GM19238 (cell line): Measurements from ENCODE around the gene SNAI3.

Experiments used
- DNase-seq: peaks from one replicate; pipeline ENCODE4 v3.0.0; 2011; ENCODE audit warnings: low spot score; ENCODE audit not compliant: insufficient read length

The SNAI3 gene

DNA sequence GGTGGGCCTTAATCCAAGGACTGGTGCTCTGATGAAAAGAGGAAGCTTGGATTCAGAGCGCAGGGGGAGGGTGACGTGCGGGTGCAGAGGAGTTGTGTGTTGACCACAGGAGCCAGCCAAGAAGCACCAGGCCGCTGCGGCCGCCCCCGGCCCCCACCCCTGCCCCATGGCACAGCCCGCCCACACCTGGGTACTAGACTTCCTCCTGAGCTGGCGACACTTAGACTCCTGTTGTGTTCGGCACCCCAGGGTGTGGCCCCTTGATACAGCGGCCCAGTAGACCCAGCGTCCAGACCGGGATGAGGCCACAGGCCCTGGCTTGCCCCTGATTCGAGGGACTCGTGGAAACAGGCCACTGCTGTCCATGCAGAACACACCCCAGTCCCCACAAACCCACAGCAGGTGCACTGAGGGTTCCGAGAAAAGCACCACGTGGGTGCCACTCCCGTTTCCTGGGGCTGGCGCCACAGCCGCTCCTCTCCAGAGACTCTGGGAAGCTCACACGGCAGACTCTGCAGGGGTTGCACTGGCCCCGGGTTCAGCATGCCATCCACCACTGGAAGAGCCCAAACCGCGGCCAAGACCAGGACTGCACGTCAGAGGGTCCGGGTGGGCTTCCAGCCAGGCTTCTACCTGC lies 5.7 kb upstream of the SNAI3 start:
- no peak for DNase-seq

DNA sequence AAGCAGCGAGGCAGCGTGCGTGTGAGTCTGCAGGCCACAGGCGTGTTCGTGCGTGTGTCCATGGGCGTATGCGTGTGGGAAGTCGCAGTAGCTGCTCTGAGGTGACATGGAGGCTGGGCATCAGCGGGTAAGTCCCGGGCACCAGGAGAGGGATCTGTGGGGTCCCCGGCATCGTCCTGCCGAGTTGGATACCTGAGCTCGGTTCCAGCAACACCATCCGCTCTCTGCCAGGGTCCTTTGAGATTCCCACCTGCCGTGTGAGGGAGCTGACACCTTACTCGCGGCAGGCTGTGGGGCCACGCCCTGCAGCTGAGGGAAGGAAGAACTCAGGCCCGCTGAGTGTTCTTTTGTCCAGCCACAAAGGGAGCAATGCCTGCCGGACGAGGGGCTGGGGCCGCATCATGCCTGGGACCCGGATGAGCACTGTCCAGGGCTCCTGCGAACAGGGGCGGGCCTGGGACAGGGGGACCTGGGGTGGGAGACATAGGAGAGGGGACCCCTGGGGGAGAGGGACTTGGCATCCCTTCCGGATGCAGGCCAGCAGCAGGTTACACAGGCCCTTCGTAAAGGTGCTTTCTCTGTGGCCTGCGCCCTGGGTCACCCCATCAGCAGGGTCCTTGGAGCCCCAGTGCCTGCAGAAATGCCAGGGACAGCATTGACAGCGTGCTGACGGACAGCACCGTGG lies 5.0 kb upstream of the SNAI3 start:
- no peak for DNase-seq

DNA sequence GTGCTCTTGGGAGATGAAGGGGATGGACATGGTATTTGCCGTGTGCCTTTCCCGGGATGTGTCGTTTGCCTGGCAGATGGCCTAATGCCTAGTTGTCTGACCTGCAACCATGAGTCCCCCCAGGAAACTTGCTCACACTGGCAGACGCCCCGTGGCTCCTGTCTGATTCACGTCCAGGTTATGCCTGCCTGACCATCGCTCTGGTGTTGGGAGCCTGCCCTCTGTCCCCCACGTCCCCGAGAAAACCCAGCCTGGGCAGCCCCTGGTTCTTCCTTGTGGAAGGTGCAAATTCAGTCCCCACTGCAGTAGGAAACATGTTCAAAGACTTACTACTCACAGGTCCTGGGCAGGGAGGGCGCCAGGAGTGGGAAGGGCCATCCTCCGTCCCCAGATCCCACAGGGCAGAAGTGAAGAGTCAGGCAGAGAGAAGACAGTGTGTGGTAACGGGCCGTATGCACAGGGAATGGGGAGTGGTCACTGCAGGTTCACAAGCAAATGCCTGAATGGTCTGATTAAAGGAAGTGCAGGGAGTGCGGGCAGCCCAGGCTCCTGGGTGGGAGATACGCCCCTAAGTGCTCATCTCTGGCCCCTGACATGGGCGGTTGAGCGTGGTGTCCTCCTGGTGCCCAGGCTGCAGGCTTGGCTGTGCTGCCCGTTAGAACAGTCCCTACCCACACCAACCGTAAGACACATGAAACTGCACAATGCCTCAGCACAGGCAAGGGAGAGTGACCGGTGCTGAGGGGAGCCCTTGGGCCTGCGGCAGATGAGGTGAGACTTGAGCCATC lies 4.2 kb upstream of the SNAI3 start:
- no peak for DNase-seq

DNA sequence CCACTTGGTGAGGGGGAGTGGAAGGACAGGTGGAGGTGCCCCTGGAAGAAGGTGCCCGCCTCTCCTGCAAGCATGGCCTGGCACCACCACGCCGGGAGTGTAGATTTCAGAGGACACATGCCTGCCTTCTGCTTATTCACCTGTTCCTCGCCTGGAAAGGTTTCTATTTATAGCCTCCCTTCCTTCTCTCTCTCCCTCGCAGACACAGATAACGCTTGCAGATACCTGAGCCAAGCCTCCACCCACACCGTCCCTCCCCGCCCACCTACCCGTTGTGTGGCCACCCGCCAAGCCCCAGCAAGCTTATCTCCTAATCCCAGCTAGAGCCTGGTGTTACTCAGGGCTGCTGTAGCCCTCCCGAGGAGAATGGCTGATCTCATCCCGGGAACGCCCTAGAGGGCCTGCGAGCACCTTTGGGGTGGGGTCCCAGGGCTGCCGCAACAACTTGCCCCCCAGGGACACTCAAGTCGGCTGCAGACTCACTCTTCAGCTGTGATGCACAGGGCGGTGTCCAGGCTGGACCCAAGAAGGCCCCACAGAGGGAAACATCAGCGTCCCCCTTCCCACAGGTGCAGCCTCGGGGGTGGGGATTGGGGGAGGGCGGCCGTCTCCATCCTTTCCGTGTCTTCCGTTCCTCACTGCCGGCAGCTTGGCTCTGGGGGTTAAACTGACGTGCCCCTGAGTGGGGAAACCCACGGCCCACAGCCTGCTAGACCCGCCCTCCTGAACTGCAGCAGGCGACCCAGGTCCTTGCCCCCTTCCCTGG lies 1.9 kb upstream of the SNAI3 start:
- DNase-seq, result no peak

DNA sequence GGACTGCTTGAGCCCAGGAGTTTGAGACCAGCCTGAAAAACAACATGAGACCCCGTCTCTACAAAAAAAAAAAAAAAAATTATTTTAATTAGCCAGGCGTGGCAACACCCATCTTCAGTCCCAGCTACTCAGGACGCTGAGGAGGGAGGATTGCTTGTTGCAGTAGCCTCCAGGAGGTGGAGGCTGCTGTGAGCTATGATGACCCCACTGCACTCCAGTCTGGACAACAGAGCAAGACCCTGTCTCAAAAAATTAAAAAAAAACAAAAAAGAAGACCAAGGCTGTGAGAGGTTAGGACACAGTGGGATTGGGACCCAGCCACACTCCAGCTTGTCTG lies 1.3 kb upstream of the SNAI3 start:
- DNase-seq, result no peak

DNA sequence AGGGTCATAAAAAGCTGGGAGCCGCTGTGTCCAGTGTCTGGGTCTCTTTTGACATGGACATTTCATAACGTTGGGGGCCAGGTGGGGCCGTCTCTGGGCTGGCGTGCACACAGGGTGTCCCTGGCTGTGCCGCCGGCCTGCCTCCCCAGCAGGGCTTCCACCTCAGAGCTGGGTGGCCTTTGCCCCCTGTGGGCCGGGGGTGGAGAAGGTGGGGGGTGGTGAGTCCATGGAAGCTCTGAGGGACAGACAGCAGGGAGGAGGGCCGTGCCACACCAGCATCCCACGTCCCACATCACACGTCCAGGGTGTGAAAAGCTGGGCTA lies 908 bp upstream of the SNAI3 start:
- DNase-seq, result no peak

DNA sequence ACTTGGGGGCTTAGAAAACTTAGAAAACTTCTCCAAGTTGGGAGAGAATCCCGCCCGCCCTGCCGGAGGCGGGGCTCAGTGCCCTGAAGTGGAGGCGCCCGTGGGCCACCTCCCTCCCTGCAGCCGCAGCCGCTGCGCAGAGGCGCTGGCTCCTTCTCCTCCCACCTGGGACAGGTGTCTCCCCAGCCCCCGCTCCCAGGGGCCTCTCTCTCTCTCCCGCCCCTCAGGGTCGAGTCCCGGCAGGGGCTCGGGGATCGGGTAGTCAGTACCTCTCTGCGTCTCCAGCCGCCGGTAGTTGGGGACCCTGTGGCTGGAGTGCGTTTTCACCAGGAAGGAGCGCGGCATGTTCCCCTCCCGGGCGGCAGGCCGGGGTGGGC lies 257 bp downstream of the SNAI3 start:
- no peak for DNase-seq

DNA sequence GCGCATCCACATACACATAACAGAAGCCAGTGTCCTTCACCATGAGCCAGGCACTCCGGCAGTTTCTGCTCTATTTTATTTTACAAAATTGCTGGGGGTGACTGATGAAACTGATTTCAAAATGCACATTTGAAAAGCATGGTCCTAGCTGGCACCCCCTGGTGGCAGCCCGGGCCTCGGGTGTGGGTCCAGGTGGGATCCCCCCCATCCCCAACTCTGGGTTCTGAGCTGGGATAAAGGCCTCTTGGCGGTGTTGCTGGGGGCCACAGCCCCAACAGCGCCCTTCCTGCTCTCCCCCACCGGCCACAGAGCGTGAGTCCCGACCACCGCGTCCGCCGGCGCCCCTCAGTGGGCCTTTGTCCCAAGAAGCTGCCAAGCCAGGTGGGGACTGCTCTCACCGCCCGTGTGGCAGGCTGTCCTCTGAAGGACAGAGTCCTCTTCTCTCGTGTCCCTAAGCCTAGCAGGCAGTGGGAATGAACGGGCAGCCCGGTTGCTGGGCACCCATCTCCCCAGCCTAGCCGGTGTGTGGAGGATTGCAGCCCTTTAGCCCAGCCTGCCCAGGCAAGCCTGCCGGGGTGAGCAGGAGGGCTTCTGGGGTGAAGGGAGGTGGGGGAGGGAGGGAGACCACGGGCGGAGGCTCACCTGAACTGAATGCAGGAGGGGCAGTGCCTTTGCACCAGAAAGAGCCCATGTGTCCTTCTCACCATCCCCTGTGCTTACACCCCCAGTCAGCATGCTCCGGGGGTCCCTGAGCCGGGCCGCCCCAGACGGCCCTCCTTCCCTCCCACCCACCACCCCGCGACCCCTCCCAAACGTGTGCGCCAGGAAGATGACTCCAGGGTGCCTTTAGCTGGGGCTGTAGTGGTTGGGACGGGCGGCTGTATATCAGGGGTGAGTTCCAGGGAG lies 898 bp downstream of the SNAI3 start:
- DNase-seq, result no peak

DNA sequence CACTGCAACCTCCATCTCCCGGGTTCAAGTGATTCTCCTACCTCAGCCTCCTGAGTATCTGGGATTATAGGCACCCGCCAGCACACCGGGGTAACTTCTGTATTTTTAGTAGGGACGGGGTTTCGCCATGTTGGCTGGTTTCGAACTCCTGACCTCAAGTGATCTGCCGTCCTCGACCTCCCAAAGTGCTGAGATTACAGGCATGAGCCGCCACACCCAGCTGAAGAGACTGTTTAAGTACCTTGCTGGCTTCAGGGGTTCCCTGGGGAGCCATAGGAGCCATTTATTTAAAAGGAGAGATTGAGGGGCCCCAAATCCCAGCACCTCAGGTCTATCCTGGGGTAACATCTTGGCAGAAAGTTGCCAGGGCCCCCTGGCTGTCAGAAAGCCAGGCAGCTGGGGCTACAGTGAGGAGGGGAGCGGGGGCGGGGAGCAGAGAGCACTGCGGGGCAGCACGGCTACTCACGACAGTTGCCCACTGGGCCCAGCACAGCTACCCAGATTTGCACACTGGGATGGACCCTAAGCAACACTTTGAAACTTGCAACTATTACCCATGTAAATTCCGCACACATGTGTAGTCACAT lies 1.6 kb downstream of the SNAI3 start:
- DNase-seq, result no peak

DNA sequence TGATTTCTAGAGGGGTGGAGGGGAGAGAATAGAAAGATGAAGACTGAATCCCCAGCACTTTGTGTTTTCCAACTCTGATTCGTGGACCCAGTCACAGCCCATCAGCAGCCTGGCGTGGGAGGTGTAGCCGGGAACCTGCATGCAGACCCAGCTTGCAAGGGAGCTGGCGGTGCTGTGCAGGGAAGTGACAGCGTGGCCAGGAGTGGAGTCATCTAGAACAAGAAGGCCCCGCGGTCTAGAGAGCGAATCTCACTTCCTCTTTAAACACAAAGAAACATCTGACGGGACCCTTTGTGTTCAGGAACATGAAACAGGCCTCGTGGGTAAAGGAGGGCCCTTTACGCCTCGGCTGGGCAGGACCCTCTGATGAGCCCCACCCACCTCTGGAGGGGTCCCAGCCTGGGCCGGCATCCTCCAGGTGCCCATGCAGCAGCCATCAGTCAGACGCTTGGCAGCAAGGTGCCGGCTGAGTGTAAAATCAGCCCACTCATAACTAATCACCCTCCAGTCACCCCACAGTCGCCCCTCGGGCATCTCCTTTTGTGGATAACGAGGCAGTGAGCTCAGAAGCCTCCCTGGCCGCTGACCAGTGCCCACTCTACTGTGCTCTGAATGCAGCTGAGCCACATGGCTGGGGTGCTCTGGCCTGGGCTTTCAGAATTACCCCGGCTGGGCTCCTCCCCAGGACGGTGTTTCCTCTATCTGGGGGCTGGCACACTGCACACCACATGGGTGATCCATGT lies 4.4 kb downstream of the SNAI3 start:
- peak; percentile 91 for DNase-seq

DNA sequence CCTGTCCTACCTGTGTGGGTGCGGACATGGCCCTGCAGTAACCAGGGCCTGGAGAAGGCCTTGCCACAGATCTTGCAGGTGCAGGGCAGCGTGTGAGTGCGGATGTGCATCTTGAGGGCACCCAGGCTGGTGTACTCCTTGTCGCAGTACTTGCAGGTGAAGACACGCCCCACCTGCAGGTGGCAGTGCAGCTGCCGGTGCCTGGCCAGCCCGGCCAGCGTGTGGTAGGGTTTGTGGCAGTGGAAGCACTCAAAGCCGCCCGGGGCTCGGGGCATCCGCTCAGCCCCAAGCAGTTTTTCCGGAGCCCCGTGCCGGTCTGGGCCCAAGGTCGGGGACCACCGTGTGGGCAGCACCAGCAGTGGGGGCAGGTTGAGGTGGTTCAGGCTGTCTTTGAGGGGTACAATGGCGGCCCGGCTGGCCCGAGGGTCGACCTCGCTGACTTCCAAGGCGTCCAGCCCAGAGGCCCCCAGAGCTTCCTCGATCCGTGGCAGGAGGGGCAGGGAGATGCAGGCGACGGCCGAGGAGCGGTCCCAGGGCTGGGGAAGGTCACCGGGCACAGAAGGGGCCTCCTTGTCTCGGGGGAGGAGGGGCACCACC lies 5.1 kb downstream of the SNAI3 start:
- no peak for DNase-seq

DNA sequence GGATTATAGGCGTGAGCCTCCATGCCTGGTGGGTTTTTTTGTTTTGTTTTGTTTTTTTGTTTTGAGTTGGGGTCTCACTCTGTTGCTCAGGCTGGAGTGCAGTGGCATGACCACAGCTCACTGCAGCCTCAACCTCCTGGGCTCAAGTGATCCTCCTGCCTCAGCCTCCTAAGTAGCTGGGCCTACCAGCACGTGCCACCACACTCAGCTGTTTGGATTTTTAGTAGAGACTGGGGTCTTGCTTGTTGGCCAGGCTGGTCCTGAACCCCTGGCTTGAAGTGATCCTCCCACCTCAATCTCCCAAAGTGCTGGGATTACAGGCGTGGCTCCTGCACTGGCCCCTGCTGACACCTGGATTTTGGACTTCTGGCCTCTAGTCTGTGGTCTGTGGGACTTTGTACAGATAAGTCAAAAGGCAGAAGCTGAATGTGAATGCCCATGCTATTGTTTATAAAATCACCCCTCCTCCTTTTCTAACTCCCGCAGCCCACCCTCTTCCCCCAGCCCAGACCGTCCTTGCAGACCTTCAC lies 5.7 kb downstream of the SNAI3 start:
- no peak for DNase-seq

DNA sequence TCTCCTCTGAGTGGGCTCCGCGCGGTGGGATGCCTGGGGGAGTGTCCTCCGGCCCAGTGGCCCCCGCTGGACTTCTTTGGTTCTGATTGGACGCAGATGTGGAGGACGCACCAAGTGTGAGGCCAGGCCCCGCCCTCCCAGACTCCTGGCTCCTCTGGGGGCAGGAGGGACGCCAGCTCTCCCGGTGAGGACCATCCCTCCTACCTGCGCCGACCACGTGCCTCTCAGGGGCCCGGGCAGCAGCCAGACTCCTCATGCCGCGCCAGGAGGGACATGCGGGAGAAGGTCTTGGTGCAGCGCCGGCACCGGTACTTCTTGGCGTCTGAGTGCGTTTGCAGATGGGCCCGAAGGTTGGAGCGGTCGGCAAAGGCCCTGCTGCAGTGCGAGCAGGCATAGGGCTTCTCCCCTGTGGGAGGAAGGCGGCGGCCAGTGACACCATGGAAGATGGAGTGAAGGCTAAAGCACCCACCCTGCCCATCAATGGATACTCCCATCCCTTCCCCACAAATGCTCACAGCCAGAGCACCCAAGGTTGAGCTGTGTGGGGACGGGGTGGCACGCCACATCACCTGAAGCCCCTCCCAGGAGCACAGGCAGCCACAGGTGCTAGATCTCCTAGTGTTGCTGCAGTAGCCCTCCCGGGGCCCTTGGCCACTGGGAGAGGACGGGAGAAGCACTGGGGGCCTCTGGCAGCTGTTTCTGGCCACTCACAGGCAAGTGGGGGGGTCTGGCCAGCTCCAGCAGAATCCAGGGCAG lies 7.9 kb downstream of the SNAI3 start:
- no peak for DNase-seq

DNA sequence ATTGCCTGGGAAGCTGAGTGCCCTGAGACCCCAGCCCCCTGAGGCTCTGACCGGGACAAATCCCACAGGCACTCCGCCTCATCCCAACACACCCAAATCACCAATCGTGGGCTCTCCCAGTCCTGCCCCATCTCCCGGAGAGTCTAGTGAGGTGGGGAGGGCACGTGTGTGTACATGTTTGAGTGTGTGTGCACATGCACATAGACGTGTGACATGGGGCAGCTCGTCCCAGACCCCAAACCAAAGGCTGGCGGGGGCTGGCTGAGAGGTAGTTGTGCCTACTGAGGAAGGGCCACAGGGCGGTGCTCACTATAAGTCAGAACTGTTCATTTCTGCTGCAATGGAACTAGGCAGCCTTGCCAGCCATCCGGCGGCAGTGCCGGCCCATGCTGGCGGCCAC lies 8.6 kb downstream of the SNAI3 start:
- DNase-seq, result no peak

DNA sequence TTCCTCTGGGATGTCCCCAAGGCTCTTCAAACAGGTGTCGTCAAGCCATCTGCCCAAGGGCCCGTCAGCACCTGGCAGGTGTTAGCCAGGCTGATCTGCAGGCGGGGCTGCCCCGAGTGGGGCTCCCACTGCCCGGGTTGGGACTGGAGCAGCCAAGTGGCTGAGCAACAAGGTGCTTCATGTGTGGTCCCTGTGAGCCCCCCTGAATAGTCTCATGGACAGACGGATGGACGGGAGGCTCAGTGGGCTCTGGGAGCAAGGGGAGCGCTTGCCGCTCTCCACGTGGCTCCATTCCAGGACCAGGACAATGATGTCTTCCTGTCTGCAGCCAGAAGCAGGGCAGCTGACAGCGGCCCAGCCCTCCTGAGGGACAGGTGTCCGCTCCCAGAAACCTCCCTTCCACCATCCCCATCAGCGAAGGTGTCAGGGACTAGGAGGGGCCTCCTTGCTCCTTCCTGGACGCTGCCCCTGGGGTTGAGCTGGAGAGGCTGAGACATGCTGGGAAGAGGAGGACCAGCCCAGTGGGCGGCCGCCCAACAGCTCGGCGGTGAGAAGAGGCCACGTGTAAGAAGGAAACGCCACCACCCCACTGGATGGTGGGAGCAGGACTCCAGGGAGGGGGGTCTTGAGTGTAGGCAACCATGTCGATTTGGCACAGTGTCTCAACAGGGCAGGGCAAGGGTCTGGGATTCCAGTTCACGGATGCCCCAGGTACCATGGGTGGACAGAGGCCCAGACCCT lies 9.6 kb downstream of the SNAI3 start:
- DNase-seq, result no peak

DNA sequence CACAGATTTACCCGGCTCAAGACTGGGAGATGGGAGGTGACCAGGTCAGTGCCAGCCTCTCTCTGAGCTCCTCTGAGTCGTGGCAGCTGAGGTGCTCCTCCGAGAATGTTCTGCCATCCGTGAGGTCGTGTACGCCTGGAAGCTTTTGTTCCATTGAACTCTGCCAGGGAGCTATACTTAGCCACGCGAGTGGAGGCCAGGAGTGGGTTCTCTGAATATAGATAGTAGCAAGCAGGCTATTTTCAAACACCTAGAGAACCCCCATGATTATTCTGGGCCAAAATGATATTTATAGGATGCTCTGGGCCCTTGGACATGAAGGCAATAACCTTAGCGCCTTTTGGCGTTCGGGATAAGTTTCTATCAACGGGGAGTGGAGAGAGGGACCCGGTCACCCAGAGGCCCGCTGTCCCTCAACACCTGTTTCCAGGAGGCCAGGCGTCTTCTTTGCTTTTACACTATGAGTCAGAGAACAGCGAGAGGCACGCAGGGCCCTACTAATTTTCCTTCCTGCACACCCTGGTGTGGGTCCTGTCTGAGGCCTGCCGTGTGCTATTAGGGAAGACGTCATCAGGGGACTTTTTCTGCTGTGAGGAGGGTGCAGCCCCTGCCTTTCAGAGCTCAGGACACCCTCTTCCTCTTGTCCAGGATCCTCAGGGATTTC lies 12.5 kb downstream of the SNAI3 start:
- DNase-seq, result no peak

DNA sequence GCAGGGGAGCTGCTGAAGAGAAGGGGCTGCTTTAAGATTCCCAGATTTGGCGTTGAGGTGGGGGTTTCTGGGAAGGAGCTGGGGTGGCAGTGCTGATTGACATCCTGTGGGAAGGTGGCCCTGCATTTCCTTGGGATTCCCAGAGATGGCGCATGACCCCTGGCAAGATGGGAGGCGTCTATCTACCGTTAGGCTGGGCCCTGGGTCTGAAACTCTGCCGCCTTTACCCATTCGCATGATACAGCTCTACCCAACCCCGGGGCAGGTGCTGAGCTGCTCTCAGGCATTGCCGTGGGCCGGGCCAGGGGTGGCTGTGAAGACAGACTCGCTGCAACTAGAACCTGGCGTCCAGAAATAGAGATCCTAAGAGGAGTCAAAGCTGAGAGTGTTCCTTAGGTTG lies 13.5 kb downstream of the SNAI3 start:
- DNase-seq, result no peak

DNA sequence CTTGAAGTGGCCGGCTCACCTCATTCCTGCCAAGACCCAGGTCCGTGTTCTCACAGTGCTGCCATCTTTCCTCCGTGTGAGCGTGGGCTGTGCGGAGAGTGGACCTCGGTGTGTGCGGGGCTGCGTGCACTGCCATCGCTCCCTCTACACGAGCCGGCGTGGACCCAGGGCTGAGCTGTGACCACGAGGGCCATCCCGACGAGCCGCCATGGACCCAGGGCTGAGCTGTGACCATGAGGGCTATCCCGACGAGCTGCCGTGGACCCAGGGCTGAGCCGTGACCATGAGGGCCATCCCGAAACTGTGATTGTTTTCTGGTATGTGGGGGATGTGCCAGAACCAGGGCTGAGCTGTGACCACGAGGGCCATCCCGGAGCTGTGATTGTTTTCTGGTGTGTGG lies 14.5 kb downstream of the SNAI3 start:
- DNase-seq, result no peak
